Body of pancreas (tissue), 4 donors: ENCODE results near the gene SMARCA4. TPM values are rescaled to one million over a fixed set of nuclear protein-coding genes. Genes with fewer than 3 reads are reported as not detected.
A peak's percentile ranks its signal among the peaks of the same experiment; 100 is the strongest.

Experiments
- ATAC-seq: fragments of 150-250 bp; one replicate; pipeline ENCODE4 v1.9.1; 2016
- DNase-seq, 4 donors: peaks; one replicate each; pipeline ENCODE4 v3.0.0-alpha.2; 2019
- H3K27ac ChIP-seq, 4 donors: fragments of 200-600 bp; sonication (generic); 1 replicate in 3 of 4; 2 replicates in 1 of 4; pipeline versions ENCODE4 v1.5.1 to v1.6.1; 2016 to 2019; ENCODE audit warnings: mild to moderate bottlenecking in 1 of 4, mixed read lengths in 1 of 4, moderate library complexity in 1 of 4
- H3K27me3 ChIP-seq, 2 donors: fragments of 200-600 bp; sonication (generic); one replicate each; pipeline ENCODE4 v1.6.0; 2016; ENCODE audit warnings: mild to moderate bottlenecking in 1 of 2
- H3K36me3 ChIP-seq, 2 donors: fragments of 200-600 bp; sonication (generic); replicated peaks in 1 of 2; 2 replicates each; pipeline ENCODE4 v1.5.1; 2016; ENCODE audit warnings: low read depth in 2 of 2; ENCODE audit not compliant: insufficient read depth in 1 of 2
- H3K4me1 ChIP-seq: fragments of 200-600 bp; sonication (generic); one replicate; pipeline ENCODE4 v1.6.0; 2016
- H3K4me3 ChIP-seq, 2 donors: fragments of 200-600 bp; sonication (generic); 1 replicate in 1 of 2; 2 replicates in 1 of 2; pipeline ENCODE4 v1.5.1; 2016 to 2019
- H3K9me3 ChIP-seq, 3 donors: fragments of 200-600 bp; sonication (generic); 1 replicate in 2 of 3; 2 replicates in 1 of 3; pipeline ENCODE4 v1.5.1; 2016
- POLR2A ChIP-seq, 3 donors: fragments of 450-650 bp; IDR thresholded peaks; one replicate each; pipeline ENCODE4 v1.6.1; 2016; ENCODE audit warnings: antibody characterized with exemption in 3 of 3, mild to moderate bottlenecking in 2 of 3
- WGBS, 2 donors: methylation state at CpG; one replicate each; pipeline ENCODE4 v1.1.5; 2017; 5-methylcytosine and 5-hydroxymethylcytosine counted together
- intact Hi-C: fragments of 100-400 bp; cut with DNase I; formaldehyde crosslinking; loops from one replicate; pipeline ENCODE4 v1.15.1; 2023
- total RNA-seq, 2 donors: library from RNA; depleted of rRNA; stranded (reverse); fragments of >200 nt; gene quantifications; one replicate each; pipeline ENCODE4 v1.1.0, GENCODE V29; 2016
- TF ChIP-seq, protein P1 (sequence below), 7 experiments: fragments of 450-650 bp in 4 of 7; fragments of 200-600 bp in 3 of 7; sonication (generic) in 3 of 7; IDR thresholded peaks; one replicate each; pipeline ENCODE4 v1.5.1; 2016 to 2019; ENCODE audit warnings: antibody characterized with exemption in 7 of 7

The SMARCA4 gene
- total RNA-seq, 2 donors from 2014 or later, result 56.3 to 120 TPM

DNA sequence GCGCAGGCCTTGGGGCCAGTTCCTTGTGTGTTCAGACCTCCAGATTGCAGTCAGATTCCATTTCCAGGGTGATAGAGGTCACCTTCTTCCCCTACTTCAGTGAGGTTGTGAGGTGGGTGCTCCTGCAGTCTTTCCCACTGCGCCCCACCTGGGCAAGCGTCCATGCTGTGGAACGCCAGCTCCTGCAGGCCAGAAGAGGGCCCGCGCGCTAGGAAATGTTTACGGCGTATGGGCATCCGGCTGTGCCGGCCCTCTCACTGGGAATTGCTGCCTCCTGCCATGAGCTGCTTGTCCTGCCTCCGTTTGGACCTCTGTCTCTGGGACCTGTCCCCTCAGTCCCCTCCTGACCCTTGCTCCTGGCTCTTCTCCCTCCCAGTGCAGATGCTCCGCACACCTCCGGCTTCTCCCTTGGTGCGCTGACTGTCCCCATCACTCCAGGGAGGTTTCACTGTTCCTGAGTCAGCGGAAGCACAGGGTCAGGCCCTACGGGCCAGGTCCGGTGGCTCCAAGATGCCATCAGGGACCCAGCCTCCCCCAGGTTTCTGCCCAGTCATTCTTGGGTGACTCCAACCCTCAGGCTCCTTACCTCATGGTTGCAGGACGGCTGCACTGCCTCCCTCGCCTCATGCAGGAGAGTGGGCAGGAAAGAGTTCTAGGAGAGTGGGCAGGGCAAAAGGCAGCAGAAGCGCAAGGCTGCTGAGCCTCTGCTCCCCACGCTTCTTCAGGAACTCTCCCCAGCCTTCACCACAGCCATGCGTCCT is 56.6 kb downstream of the SMARCA4 start:
- intact Hi-C loops, result loop anchor here (10.0 kb wide), 1 partner anchor 437 kb away; no protein-coding TSS in a partner anchor
- TF ChIP-seq, protein P1, sequence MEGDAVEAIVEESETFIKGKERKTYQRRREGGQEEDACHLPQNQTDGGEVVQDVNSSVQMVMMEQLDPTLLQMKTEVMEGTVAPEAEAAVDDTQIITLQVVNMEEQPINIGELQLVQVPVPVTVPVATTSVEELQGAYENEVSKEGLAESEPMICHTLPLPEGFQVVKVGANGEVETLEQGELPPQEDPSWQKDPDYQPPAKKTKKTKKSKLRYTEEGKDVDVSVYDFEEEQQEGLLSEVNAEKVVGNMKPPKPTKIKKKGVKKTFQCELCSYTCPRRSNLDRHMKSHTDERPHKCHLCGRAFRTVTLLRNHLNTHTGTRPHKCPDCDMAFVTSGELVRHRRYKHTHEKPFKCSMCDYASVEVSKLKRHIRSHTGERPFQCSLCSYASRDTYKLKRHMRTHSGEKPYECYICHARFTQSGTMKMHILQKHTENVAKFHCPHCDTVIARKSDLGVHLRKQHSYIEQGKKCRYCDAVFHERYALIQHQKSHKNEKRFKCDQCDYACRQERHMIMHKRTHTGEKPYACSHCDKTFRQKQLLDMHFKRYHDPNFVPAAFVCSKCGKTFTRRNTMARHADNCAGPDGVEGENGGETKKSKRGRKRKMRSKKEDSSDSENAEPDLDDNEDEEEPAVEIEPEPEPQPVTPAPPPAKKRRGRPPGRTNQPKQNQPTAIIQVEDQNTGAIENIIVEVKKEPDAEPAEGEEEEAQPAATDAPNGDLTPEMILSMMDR (IDR thresholded peaks at IDR 0.05), result no peak
- no peak for TF ChIP-seq POLR2A (IDR thresholded peaks at IDR 0.05)

DNA sequence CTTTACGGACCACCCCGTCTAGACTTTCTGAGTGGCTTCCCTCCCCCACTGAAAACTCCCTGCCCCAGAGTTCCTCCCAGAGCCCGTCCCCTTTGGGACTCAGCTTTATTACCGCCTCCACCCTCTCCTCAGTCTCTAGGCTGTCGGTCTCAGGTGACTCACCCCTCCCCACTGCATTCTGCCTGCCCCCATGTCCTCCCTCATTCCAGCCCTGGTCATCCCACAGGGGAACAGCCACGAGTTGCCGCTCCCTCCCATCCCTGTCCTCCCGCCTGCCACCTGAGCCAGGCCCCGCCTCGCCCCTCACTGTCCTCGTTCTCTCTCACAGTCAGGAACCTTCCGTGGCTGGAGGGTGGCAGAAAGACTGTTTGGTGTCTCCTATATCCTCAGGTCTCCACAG is 57.3 kb downstream of the SMARCA4 start:
- DNase-seq (no peak), ATAC-seq (no peak)
- Histone ChIP-seq H3K4me3 (no peak overlapping the region), H3K36me3 (peaks cover 12 to 39% of the 10 kb centered on the region in 2 donors), H3K9me3 (no peaks in the 10 kb centered on the region), H3K4me1 (peaks cover 5% of the 10 kb centered on the region), H3K27me3 (no peaks in the 10 kb centered on the region), H3K27ac (no peak overlapping the region)
- 79 to 90% methylated on average over 12 of the region's 12 CpGs for WGBS, 2 donors
- intact Hi-C loops, result loop anchor here (10.0 kb wide), 1 partner anchor 437 kb away; no protein-coding TSS in a partner anchor
- no peak for TF ChIP-seq POLR2A (IDR thresholded peaks at IDR 0.05)

More for the DNA sequence above, 56.6 kb downstream of the SMARCA4 start:
- WGBS, 2 donors, result 90 to 99% methylated on average over 11 to 22 of the region's 23 CpGs
- peaks cover 2% of the 10 kb centered on the region for H3K4me1 ChIP-seq
- no peak for ATAC-seq
- DNase-seq, result no peak
- no peaks in the 10 kb centered on the region for H3K9me3 ChIP-seq
- H3K4me3 ChIP-seq, result no peak overlapping the region
- no peaks in the 10 kb centered on the region for H3K27me3 ChIP-seq
- H3K27ac ChIP-seq, result no peak overlapping the region
- peaks cover 12 to 46% of the 10 kb centered on the region in 2 donors for H3K36me3 ChIP-seq

DNA sequence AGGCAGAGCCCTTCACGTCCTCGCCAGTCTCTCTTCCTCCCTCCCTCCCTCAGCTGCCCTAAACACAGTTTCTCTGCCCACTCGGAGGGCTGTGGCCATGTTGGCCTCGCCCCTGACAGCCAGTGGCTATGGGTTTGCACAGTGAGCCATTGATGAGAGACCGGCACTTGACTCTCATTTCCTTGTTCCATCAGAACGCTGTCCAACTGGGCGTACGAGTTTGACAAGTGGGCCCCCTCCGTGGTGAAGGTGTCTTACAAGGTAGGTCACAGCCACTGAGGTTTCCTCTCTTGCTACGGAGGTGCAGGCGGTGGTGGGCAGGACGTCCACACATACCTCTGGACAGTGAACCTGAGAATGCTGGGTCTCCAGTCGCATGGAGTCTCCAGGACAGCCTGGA is 57.9 kb downstream of the SMARCA4 start:
- Histone ChIP-seq H3K27me3 (no peaks in the 10 kb centered on the region), H3K4me3 (no peak overlapping the region), H3K4me1 (peaks cover 5% of the 10 kb centered on the region), H3K9me3 (no peaks in the 10 kb centered on the region), H3K36me3 (peaks cover 12 to 39% of the 10 kb centered on the region in 2 donors), H3K27ac (no peak overlapping the region)
- intact Hi-C loops, result loop anchor here (10.0 kb wide), 1 partner anchor 436 kb away; no protein-coding TSS in a partner anchor
- DNase-seq, result no peak
- 88 to 95% methylated on average over 11 to 13 of the region's 13 CpGs for WGBS, 2 donors
- ATAC-seq, result no peak
- no peak for TF ChIP-seq POLR2A (IDR thresholded peaks at IDR 0.05)
- TF ChIP-seq, protein P1 (IDR thresholded peaks at IDR 0.05), result no peak

DNA sequence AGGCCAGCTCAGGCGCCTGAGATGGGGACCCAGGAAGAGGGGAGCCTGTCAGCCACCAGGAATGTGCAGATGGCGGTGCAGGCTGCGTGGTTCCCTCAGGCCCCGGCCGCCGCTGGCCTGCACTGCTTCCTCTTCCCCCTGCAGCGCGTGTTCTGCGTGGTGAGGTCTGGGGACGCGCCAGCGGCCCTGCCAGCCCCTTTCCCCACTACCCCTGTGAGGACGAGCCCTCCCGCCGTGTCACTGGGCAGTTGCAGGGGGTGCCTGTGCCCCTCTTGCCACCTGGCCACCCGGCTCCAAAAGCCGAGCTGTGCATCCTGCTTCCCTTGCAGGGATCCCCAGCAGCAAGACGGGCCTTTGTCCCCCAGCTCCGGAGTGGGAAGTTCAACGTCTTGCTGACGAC is 58.4 kb downstream of the SMARCA4 start:
- no peak overlapping the region for H3K4me3 ChIP-seq
- no peak for TF ChIP-seq POLR2A (IDR thresholded peaks at IDR 0.05)
- TF ChIP-seq, protein P1 (IDR thresholded peaks at IDR 0.05), result no peak
- WGBS, 2 donors, result 88 to 92% methylated on average over 17 to 21 of the region's 21 CpGs

DNA sequence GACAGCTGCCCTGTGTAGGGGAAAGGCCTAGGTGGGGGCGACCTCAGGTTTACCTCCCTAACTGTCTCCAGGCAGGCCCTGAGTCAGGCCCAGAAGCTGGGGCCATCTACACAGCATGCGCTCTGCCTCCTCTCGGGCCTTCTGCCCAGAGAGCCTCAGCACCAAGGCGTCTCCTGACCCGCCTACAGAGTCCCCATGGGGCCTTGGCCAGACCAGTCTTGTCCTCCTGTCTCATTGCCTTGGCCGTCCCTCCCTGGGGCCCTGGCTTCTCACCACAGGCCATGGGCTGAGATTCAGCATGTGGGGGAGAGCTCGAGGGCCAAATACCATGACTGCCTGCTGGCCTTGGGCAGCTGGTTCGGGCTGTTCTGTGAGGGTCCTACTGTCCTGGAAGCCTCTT is 59.0 kb downstream of the SMARCA4 start:
- H3K4me1 ChIP-seq, result peaks cover 5% of the 10 kb centered on the region
- 80 to 99% methylated on average over 3 to 8 of the region's 8 CpGs for WGBS, 2 donors
- intact Hi-C loops, result loop anchor here (10.0 kb wide), 1 partner anchor 435 kb away; no protein-coding TSS in a partner anchor
- H3K4me3 ChIP-seq, result no peak overlapping the region
- H3K27me3 ChIP-seq, result no peaks in the 10 kb centered on the region
- no peak overlapping the region for H3K27ac ChIP-seq
- DNase-seq, result peak in 2 of 4 donors; percentile 19 to 39
- TF ChIP-seq POLR2A (IDR thresholded peaks at IDR 0.05), result no peak
- TF ChIP-seq, protein P1 (IDR thresholded peaks at IDR 0.05), result no peak
- peaks cover 12 to 36% of the 10 kb centered on the region in 2 donors for H3K36me3 ChIP-seq
- peak; percentile 17 for ATAC-seq
- H3K9me3 ChIP-seq, result no peaks in the 10 kb centered on the region

More for the DNA sequence above, 58.4 kb downstream of the SMARCA4 start:
- Histone ChIP-seq H3K36me3 (peaks cover 12 to 37% of the 10 kb centered on the region in 2 donors), H3K27me3 (no peaks in the 10 kb centered on the region), H3K27ac (no peak overlapping the region), H3K4me1 (peaks cover 5% of the 10 kb centered on the region), H3K9me3 (no peaks in the 10 kb centered on the region)
- DNase-seq (no peak), ATAC-seq (no peak)
- intact Hi-C loops, result loop anchor here (10.0 kb wide), 1 partner anchor 436 kb away; no protein-coding TSS in a partner anchor
